Stomach (tissue), 9 donors: ENCODE data around the gene CAP1. TPM values are rescaled to one million over a fixed set of nuclear protein-coding genes. Genes with fewer than 3 reads are reported as not detected.

Experiments
- DNase-seq, 2 donors: peaks; one replicate each; pipeline versions ENCODE4 v3.0.0 to v3.0.0-alpha.2; 2013 to 2019
- H3K27ac ChIP-seq, 5 donors: fragments of 200-600 bp in 4 of 5; sonication (generic) in 4 of 5; one replicate each; pipeline ENCODE4 v1.5.1; 2013 to 2019; ENCODE audit warnings: mild to moderate bottlenecking in 1 of 5, moderate library complexity in 1 of 5
- H3K27me3 ChIP-seq, 3 donors: fragments of 200-600 bp; sonication (generic); one replicate each; pipeline ENCODE4 v1.5.1; 2017 to 2019; ENCODE audit warnings: mixed run types in 1 of 3
- H3K36me3 ChIP-seq, 4 donors: fragments of 200-600 bp; sonication (generic); 1 replicate in 3 of 4; 2 replicates in 1 of 4; pipeline ENCODE4 v1.5.1; 2016 to 2019
- H3K4me1 ChIP-seq, 4 donors: fragments of 200-600 bp; sonication (generic); one replicate each; pipeline ENCODE4 v1.5.1; 2016 to 2019
- H3K4me3 ChIP-seq, 4 donors: fragments of 200-600 bp; sonication (generic) in 3 of 4; one replicate each; pipeline ENCODE4 v1.5.1; 2016 to 2019; ENCODE audit warnings: mild to moderate bottlenecking in 1 of 4
- H3K9me3 ChIP-seq, 4 donors: fragments of 200-600 bp; sonication (generic); one replicate each; pipeline ENCODE4 v1.5.1; 2016 to 2019
- EP300 ChIP-seq: sonication (generic); formaldehyde crosslinking; IDR thresholded peaks from one replicate; pipeline ENCODE4 v1.6.1; 2017; ENCODE audit warnings: antibody characterized with exemption
- POLR2A ChIP-seq, 4 donors: fragments of 450-650 bp; IDR thresholded peaks; one replicate each; pipeline ENCODE4 v1.6.1; 2016; ENCODE audit warnings: antibody characterized with exemption in 4 of 4, control low read depth in 2 of 4, mild to moderate bottlenecking in 1 of 4, moderate library complexity in 1 of 4
- POLR2AphosphoS5 ChIP-seq, 3 donors: sonication (generic); formaldehyde crosslinking; IDR thresholded peaks; one replicate each; pipeline ENCODE4 v1.6.1; 2016; ENCODE audit warnings: antibody characterized with exemption in 3 of 3
- WGBS, 5 donors: extraction: QIAGEN DNeasy Blood & Tissue Kit in 3 of 5; methylation state at CpG; one replicate each; pipeline versions ENCODE4 v1.1.5 to v1.1.7; 2013 to 2018; 5-methylcytosine and 5-hydroxymethylcytosine counted together
- intact Hi-C: fragments of 100-400 bp; cut with DNase I; formaldehyde crosslinking; loops from one replicate; pipeline ENCODE4 v1.15.1; 2023; ENCODE audit warnings: low total_unique reads
- polyA plus RNA-seq, 3 donors: library from polyadenylated mRNA; stranded (reverse); fragments of 200-250 nt; gene quantifications; one replicate each; pipeline ENCODE4 v1.2.3, GENCODE V29; 2013
- total RNA-seq, 5 donors: library from RNA; depleted of rRNA; stranded (reverse); fragments of >200 nt; gene quantifications; one replicate each; pipeline versions ENCODE4 v1.1.0 to v1.2.3, GENCODE V29; 2014 to 2016
- TF ChIP-seq, protein P1 (sequence below), 7 experiments: fragments of 450-650 bp in 4 of 7; fragments of 200-600 bp in 3 of 7; sonication (generic) in 3 of 7; IDR thresholded peaks; one replicate each; pipeline ENCODE4 v1.5.1; 2016 to 2019; ENCODE audit warnings: antibody characterized with exemption in 7 of 7, control low read depth in 2 of 7, mild to moderate bottlenecking in 1 of 7
- donor health status: healthy with polysubstance abuse.
- donor health status: Bipolar disorder and iron deficiency.
- donor health status: healthy.

CAP1 gene
- total and polyA plus RNA-seq, 8 donors: 95.5 to 252 (median 154) TPM

DNA sequence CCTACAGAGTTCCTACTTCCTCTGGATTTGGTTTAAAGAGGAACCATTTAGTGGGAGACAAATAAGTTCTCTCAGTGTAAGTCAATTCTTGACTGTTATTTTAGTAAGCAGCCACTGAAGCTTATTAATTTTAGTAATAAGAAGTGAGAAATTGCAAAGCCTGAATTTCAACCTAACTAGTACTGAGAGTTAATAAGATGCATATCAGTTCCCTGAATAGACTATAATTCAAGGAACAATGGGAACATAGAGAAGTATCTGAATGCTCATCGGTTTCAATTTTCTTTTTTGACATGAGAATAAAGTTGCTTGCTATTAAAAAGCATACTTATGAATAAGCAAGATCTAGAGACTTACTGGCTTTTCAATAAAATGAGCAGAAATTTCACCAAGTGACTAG, 64.5 kb downstream of the CAP1 start:
- H3K4me1 ChIP-seq: no peaks in the 10 kb centered on the region
- H3K36me3 ChIP-seq: no peaks in the 10 kb centered on the region
- intact Hi-C loops: no loop called here
- 53 to 81% (median 71%) methylated on average over 1 of the region's 1 CpG for WGBS, 5 donors
- peaks cover 0 to 11% (median 0%) of the 10 kb centered on the region in 3 donors for H3K27me3 ChIP-seq
- DNase-seq: no peak
- H3K4me3 ChIP-seq: no peak overlapping the region
- no peak for TF ChIP-seq EP300
- TF ChIP-seq POLR2AphosphoS5 (IDR thresholded peaks at IDR 0.05): no peak
- TF ChIP-seq, protein P1, sequence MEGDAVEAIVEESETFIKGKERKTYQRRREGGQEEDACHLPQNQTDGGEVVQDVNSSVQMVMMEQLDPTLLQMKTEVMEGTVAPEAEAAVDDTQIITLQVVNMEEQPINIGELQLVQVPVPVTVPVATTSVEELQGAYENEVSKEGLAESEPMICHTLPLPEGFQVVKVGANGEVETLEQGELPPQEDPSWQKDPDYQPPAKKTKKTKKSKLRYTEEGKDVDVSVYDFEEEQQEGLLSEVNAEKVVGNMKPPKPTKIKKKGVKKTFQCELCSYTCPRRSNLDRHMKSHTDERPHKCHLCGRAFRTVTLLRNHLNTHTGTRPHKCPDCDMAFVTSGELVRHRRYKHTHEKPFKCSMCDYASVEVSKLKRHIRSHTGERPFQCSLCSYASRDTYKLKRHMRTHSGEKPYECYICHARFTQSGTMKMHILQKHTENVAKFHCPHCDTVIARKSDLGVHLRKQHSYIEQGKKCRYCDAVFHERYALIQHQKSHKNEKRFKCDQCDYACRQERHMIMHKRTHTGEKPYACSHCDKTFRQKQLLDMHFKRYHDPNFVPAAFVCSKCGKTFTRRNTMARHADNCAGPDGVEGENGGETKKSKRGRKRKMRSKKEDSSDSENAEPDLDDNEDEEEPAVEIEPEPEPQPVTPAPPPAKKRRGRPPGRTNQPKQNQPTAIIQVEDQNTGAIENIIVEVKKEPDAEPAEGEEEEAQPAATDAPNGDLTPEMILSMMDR (IDR thresholded peaks at IDR 0.05): no peak
- TF ChIP-seq POLR2A (IDR thresholded peaks at IDR 0.05): no peak
- H3K27ac ChIP-seq: no peak overlapping the region
- H3K9me3 ChIP-seq: peaks cover 0 to 14% (median 10%) of the 10 kb centered on the region in 4 donors

DNA sequence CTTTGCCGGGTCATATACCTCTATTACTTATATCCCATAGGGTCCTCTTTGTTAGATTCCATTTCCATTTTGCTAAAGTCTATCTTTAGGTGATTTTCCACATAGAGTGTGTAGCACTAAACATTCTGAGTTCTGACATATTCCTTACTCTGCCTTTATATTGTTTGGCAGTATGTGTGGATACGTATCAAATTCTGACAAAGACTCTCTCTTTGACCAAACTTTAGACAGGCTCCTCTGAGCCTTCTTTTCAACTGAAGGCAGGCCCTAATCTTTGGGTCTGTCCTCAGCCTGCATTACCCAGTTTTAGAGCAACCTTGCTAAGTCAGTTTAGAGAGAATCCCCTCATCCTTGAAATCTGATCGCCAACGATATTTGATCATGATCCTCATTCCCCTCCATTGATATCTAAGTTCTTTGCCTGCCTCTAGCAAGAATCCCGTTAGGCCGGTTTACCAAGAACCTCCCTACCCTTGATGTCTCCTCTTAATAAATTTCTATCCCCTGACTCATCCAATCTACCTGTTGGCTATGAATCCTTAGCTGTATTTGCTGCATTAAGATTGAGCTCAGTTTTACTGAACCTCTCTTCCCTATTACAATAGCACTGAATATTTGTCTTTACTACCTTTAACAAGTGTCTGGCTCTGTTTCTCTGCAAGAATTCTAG, 66.9 kb downstream of the CAP1 start:
- Histone ChIP-seq H3K4me1 (no peaks in the 10 kb centered on the region), H3K4me3 (no peak overlapping the region), H3K9me3 (peaks cover 0 to 29% (median 28%) of the 10 kb centered on the region in 4 donors), H3K27me3 (peaks cover 0 to 7% (median 0%) of the 10 kb centered on the region in 3 donors), H3K27ac (no peak overlapping the region), H3K36me3 (no peaks in the 10 kb centered on the region)
- TF ChIP-seq POLR2A (IDR thresholded peaks at IDR 0.05) (no peak), POLR2AphosphoS5 (IDR thresholded peaks at IDR 0.05) (no peak), EP300 (no peak)
- TF ChIP-seq, protein P1 (IDR thresholded peaks at IDR 0.05): no peak
- intact Hi-C loops: no loop called here
- peak in 1 of 2 donors; percentile 20 for DNase-seq
- 74 to 84% (median 78%) methylated on average over 6 of the region's 6 CpGs for WGBS, 5 donors

DNA sequence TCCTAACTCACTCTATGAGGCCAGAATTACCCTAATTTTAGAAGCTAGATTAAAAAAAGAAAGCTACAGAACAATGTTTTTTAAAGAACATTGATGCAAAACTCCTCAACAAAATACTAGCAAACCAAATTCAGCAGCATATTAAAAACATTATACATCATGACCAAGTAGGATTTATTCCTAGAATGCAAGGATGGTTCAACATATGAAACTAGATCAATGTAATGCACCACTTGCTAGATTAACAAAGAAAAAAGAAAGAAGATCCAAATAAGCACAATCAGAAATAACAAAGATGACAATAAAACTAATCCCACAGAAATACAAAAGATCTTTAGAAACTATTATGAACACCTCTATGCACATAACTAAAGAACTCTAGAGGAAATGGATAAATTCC, 69.9 kb downstream of the CAP1 start:
- intact Hi-C loops: no loop called here

DNA sequence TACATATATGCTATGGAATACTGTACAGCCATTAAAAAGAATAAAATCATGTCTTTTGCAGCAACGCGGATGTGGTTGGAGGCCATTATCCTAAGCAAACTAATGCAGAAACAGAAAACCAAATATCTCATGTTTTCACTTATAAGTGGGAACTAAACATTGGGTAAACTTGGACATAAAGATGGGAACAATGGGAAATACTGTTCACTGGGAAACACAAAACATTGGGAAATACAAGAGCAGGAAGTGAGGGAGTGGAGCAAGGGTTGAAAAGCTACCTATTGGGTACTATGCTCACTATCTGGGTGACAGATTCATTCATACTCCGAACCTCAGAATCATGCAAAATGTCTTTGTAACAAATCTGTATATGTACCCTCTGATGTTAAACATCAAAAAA, 73.9 kb downstream of the CAP1 start:
- DNase-seq: no peak
- Histone ChIP-seq H3K36me3 (no peaks in the 10 kb centered on the region), H3K27me3 (peaks cover 0 to 7% (median 0%) of the 10 kb centered on the region in 3 donors), H3K27ac (no peak overlapping the region), H3K4me1 (no peaks in the 10 kb centered on the region), H3K4me3 (no peak overlapping the region), H3K9me3 (peaks cover 0 to 28% (median 23%) of the 10 kb centered on the region in 4 donors)
- intact Hi-C loops: no loop called here
- TF ChIP-seq POLR2A (IDR thresholded peaks at IDR 0.05) (no peak), POLR2AphosphoS5 (IDR thresholded peaks at IDR 0.05) (no peak), EP300 (no peak)
- TF ChIP-seq, protein P1 (IDR thresholded peaks at IDR 0.05): no peak
- 84 to 93% (median 86%) methylated on average over 3 of the region's 3 CpGs for WGBS, 5 donors

More for the DNA sequence above, 69.9 kb downstream of the CAP1 start:
- peaks cover 0 to 7% (median 0%) of the 10 kb centered on the region in 3 donors for H3K27me3 ChIP-seq
- H3K27ac ChIP-seq: no peak overlapping the region
- no peaks in the 10 kb centered on the region for H3K36me3 ChIP-seq
- no peak overlapping the region for H3K4me3 ChIP-seq
- no peak for DNase-seq
- TF ChIP-seq POLR2A (IDR thresholded peaks at IDR 0.05) (no peak), EP300 (no peak), POLR2AphosphoS5 (IDR thresholded peaks at IDR 0.05) (no peak)
- TF ChIP-seq, protein P1 (IDR thresholded peaks at IDR 0.05): no peak
- H3K4me1 ChIP-seq: no peaks in the 10 kb centered on the region
- peaks cover 0 to 28% (median 23%) of the 10 kb centered on the region in 4 donors for H3K9me3 ChIP-seq
